HL-60 (cell line): ENCODE measurements around the gene CCRL2.

Source experiments
- CTCF ChIP-seq: IDR thresholded peaks from one replicate; pipeline ENCODE4 v1.5.1; 2011; ENCODE audit warnings: low read length, control low read depth, inconsistent platforms; ENCODE audit not compliant: insufficient read depth
- GABPA ChIP-seq: IDR thresholded peaks from 2 replicates; pipeline ENCODE4 v1.6.1; 2012; ENCODE audit warnings: low read depth
- POLR2AphosphoS5 ChIP-seq: IDR thresholded peaks from 2 replicates; pipeline ENCODE4 v1.6.1; 2012; ENCODE audit warnings: low read depth

- TF ChIP-seq CTCF (no peak), POLR2AphosphoS5 (no peak), GABPA (no peak)
Measured at GRCh38 chr3:46416811-46417510, 9.9 kb downstream of the CCRL2 start.
